ENCODE results near the gene CX3CR1. TPM values are rescaled to one million over a fixed set of nuclear protein-coding genes. Genes with fewer than 3 reads are reported as not detected.

Gene CX3CR1
- total and polyA plus RNA-seq, 10 of the 15 experiments (the other 5 are each of a cell fraction or from before 2014, with no cell fraction given): 0.05 to 0.53 (median 0.15) TPM

- POLR2A ChIA-PET: no interaction called here
- ATAC-seq: no peak
- no peak for TF ChIP-seq SIX5 (IDR thresholded peaks at IDR 0.05; ENCODE audit: low read depth, low read length, severe bottlenecking)
- no peak for TF ChIP-seq IRF5 (IDR thresholded peaks at IDR 0.05; ENCODE audit: borderline replicate concordance)
- no peak for TF ChIP-seq POLR2AphosphoS2 (IDR thresholded peaks at IDR 0.05; ENCODE audit: low read depth, low read length)
- TF ChIP-seq FOXM1 (IDR thresholded peaks at IDR 0.05; ENCODE audit: low read depth, low read length): no peak
- TF ChIP-seq PML (IDR thresholded peaks at IDR 0.05; ENCODE audit: low read length): no peak
- no peak for TF ChIP-seq MTA3 (IDR thresholded peaks at IDR 0.05; ENCODE audit: borderline replicate concordance, low read length)
- TF ChIP-seq PRDM15 (CRISPR knock-in tag; IDR thresholded peaks at IDR 0.05): no peak
- no peak for TF ChIP-seq SP1 (IDR thresholded peaks at IDR 0.05; ENCODE audit: low read depth, low read length)
- TF ChIP-seq KDM1A (IDR thresholded peaks at IDR 0.05; ENCODE audit: borderline replicate concordance): no peak
- no peak for TF ChIP-seq NFIC (IDR thresholded peaks at IDR 0.05; ENCODE audit: low read depth, low read length)
- TF ChIP-seq POLR2A (IDR thresholded peaks at IDR 0.05; ENCODE audit: low read depth, low read length): no peak
- TF ChIP-seq PKNOX1 (IDR thresholded peaks at IDR 0.05): no peak
- TF ChIP-seq SPI1 (IDR thresholded peaks at IDR 0.05; ENCODE audit: borderline replicate concordance, insufficient read depth, low read depth, low read length): no peak
- TF ChIP-seq RUNX3 (IDR thresholded peaks at IDR 0.05; ENCODE audit: low read length): no peak
- TF ChIP-seq, protein P1, sequence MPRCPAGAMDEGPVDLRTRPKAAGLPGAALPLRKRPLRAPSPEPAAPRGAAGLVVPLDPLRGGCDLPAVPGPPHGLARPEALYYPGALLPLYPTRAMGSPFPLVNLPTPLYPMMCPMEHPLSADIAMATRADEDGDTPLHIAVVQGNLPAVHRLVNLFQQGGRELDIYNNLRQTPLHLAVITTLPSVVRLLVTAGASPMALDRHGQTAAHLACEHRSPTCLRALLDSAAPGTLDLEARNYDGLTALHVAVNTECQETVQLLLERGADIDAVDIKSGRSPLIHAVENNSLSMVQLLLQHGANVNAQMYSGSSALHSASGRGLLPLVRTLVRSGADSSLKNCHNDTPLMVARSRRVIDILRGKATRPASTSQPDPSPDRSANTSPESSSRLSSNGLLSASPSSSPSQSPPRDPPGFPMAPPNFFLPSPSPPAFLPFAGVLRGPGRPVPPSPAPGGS (IDR thresholded peaks at IDR 0.05; ENCODE audit: borderline replicate concordance, insufficient read depth, low read depth, low read length, poor library complexity, severe bottlenecking): no peak
- TF ChIP-seq SUPT20H (IDR thresholded peaks at IDR 0.05; ENCODE audit: borderline replicate concordance, control insufficient read depth, low read depth, low read length): no peak
- TF ChIP-seq MAX (IDR thresholded peaks at IDR 0.05; ENCODE audit: low read depth, low read length): no peak
- no peak for TF ChIP-seq ELK1 (IDR thresholded peaks at IDR 0.05; ENCODE audit: low read depth, low read length)
These were observed 33.5 kb upstream of the CX3CR1 start for GRCh38 chr3:39313289-39313688.

More at GRCh38 chr3:39313289-39313688, 33.5 kb upstream of the CX3CR1 start:
- ChIA-PET RAD21 (ENCODE audit: unreplicated experiment) (no interaction called here), CTCF (no interaction called here), SMC1A (ENCODE audit: uncharacterized antibody, unreplicated experiment) (no interaction called here)
- Histone ChIP-seq H3K4me1 (ENCODE audit: control insufficient read depth, insufficient read depth, low read length) (no peaks in the 10 kb centered on the region), H3K9me3 (replicated peaks; ENCODE audit: control insufficient read depth, insufficient read depth, low read length) (no peaks in the 10 kb centered on the region; the same call in 2 of the 3 replicates), H3K27me3 (replicated peaks in 1 of 2; ENCODE audit: control insufficient read depth in 2 of 2, insufficient read depth in 2 of 2, low read length in 1 of 2) (no peaks in the 10 kb centered on the region), H3K4me2 (ENCODE audit: control insufficient read depth, insufficient read depth) (no peak overlapping the region), H2AFZ (ENCODE audit: control insufficient read depth, low read depth, low read length) (no peak overlapping the region), H3K9ac (ENCODE audit: control insufficient read depth, insufficient read depth, low read length) (no peak overlapping the region), H4K20me1 (ENCODE audit: control insufficient read depth, insufficient read depth) (no peaks in the 10 kb centered on the region), H3K79me2 (ENCODE audit: control insufficient read depth, insufficient read depth, low read length) (no peaks in the 10 kb centered on the region), H3K27ac (ENCODE audit: control insufficient read depth, insufficient read depth) (no peak overlapping the region), H3K4me3 (no peak overlapping the region), H3K36me3 (ENCODE audit: control insufficient read depth in 2 of 2, insufficient read depth in 2 of 2, low read length in 1 of 2) (no peaks in the 10 kb centered on the region; a peak in 1 of 4 replicates)
- in situ Hi-C loops (cut with MboI): no loop called here
- FAIRE-seq (no peak), DNase-seq (ENCODE audit: low read depth, low spot score) (no peak)
- BruUV-seq (replicated peaks): no TSS peak
- intact Hi-C loops (cut with micrococcal nuclease; ENCODE audit: unreplicated experiment): no loop called here
